RWPE2 (cell line): ENCODE results near the gene OR8S1.

Source experiments
- ATAC-seq: fragments of 200-7000 bp; cut with Tn5 transposase; 3 replicates; pipeline ENCODE4 v1.9.1; 2021; ENCODE audit warnings: low read depth
- DNase-seq: peaks from one replicate; pipeline ENCODE4 v3.0.0-alpha.2; 2020; ENCODE audit warnings: low spot score
- H3K27ac ChIP-seq: fragments of 450-650 bp; 2 replicates; pipeline ENCODE4 v1.5.1; 2017; ENCODE audit warnings: mild to moderate bottlenecking; ENCODE audit not compliant: poor library complexity, severe bottlenecking
- H3K27me3 ChIP-seq: fragments of 250-450 bp; sonication (Bioruptor Pico); 2 replicates; pipeline ENCODE4 v1.5.1; 2021; ENCODE audit warnings: mild to moderate bottlenecking, moderate library complexity; ENCODE audit not compliant: insufficient read depth, poor library complexity, severe bottlenecking
- H3K36me3 ChIP-seq: fragments of 250-450 bp; sonication (Bioruptor Pico); 2 replicates; pipeline ENCODE4 v1.5.1; 2020; ENCODE audit warnings: low read depth, mild to moderate bottlenecking, moderate library complexity
- H3K4me1 ChIP-seq: fragments of 250-450 bp; sonication (Bioruptor Pico); 2 replicates; pipeline ENCODE4 v1.5.1; 2021; ENCODE audit warnings: mild to moderate bottlenecking, moderate library complexity; ENCODE audit not compliant: insufficient read depth, poor library complexity, severe bottlenecking
- H3K4me3 ChIP-seq: fragments of 250-450 bp; sonication (Bioruptor Pico); 2 replicates; pipeline ENCODE4 v1.5.1; 2021; ENCODE audit warnings: mild to moderate bottlenecking, moderate library complexity; ENCODE audit not compliant: severe bottlenecking
- H3K9me3 ChIP-seq: fragments of 250-450 bp; sonication (Bioruptor Pico); 2 replicates; pipeline ENCODE4 v1.5.1; 2021; ENCODE audit warnings: mild to moderate bottlenecking, moderate library complexity; ENCODE audit not compliant: severe bottlenecking
- TF ChIP-seq, protein P1 (sequence below): fragments of 450-650 bp; IDR thresholded peaks from one replicate; pipeline ENCODE4 v1.5.1; 2017; ENCODE audit warnings: mild to moderate bottlenecking, moderate library complexity; ENCODE audit not compliant: poor library complexity, severe bottlenecking

The OR8S1 gene

DNA sequence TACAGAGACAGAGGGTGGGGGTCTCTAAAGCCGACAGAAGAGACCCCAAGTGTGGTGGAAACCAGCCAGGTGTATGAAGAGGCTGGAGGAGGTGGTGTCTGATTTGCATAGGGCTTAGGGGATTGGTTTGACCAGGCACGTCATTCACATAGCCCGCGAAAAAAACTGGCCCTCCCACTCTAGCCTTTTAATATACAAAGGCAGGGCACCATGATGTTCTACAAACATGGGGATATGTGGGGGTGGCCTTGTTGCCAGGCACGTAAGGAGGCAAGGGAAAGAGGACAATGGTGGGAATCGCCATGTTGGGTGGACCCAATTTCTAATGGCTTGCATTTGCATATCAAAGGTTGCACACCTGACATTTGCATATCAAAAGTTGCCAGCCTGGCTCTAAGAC, 31.2 kb downstream of the OR8S1 start:
- TF ChIP-seq, protein P1, sequence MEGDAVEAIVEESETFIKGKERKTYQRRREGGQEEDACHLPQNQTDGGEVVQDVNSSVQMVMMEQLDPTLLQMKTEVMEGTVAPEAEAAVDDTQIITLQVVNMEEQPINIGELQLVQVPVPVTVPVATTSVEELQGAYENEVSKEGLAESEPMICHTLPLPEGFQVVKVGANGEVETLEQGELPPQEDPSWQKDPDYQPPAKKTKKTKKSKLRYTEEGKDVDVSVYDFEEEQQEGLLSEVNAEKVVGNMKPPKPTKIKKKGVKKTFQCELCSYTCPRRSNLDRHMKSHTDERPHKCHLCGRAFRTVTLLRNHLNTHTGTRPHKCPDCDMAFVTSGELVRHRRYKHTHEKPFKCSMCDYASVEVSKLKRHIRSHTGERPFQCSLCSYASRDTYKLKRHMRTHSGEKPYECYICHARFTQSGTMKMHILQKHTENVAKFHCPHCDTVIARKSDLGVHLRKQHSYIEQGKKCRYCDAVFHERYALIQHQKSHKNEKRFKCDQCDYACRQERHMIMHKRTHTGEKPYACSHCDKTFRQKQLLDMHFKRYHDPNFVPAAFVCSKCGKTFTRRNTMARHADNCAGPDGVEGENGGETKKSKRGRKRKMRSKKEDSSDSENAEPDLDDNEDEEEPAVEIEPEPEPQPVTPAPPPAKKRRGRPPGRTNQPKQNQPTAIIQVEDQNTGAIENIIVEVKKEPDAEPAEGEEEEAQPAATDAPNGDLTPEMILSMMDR, result no peak
- DNase-seq (no peak), ATAC-seq (no peak)
- no peak overlapping the region for H3K27ac ChIP-seq
- no peaks in the 10 kb centered on the region for H3K4me1 ChIP-seq
- H3K27me3 ChIP-seq, result no peaks in the 10 kb centered on the region
- H3K4me3 ChIP-seq, result no peak overlapping the region
- no peaks in the 10 kb centered on the region for H3K9me3 ChIP-seq
- no peaks in the 10 kb centered on the region for H3K36me3 ChIP-seq

DNA sequence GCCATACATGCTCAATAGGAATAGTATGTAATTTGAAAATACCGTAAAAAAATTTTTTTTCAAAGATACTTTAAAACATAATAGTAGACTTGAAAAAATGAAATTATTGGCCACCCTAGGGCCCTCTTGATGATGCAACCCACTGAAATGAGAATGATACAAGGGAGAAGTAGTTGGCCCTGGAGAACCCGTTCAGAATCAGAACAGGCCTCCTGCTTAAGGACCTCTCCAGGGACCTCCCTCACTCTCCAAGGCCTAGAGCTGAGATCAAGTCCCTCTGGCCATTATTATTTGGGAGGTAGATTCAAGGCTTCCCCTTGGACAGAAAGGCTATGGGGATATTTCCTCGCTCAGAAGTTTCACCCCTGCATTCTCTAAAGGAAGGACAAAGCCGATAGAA, 32.5 kb downstream of the OR8S1 start:
- DNase-seq, result no peak
- Histone ChIP-seq H3K9me3 (no peaks in the 10 kb centered on the region), H3K36me3 (no peaks in the 10 kb centered on the region), H3K27me3 (no peaks in the 10 kb centered on the region), H3K4me1 (no peaks in the 10 kb centered on the region), H3K27ac (no peak overlapping the region), H3K4me3 (no peak overlapping the region)
- ATAC-seq, result no peak
- TF ChIP-seq, protein P1, result no peak

DNA sequence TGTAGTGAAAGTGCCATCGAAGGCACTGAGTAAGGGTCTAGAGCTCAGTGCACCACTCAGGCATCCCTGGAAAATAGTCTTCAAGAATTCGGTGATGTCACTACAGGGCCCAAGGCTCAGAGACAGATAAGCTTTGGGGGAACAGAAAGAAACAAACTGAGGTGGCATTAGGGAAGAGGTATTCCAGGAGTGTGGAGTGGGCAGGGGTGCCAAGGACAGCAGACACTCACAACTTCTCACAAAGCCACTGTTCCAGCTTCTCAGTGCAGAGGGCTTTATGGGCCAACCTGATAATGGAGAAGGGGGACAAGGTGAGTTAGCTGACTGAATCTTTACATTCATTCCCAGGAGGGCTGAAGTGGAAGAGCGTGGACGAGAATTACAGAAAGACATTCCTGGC, 42.3 kb downstream of the OR8S1 start:
- Histone ChIP-seq H3K4me3 (no peak overlapping the region), H3K4me1 (no peaks in the 10 kb centered on the region), H3K36me3 (no peaks in the 10 kb centered on the region), H3K27ac (no peak overlapping the region), H3K27me3 (no peaks in the 10 kb centered on the region), H3K9me3 (no peaks in the 10 kb centered on the region)
- ATAC-seq, result no peak
- no peak for DNase-seq
- TF ChIP-seq, protein P1, result no peak

DNA sequence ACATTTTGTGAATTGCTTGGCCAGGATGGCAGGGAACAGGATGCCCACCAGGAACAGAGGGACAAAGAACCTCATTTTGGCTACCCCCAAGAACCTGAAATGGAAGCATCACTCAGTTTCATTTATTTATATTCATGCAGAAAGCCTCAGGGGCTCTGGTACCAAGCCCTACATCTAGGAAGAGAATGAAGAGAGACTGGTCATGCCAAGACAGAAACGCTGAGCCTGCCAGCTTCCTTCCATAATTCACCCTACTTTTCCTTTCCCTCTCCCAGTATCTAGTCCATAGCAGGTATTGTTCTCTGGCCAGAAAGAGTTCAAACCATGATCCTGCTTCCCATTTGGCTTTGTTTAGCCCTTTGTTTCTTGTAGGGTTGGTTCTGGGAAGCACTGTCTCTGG, 44.5 kb downstream of the OR8S1 start, which contains the start of gene LALBA:
Gene LALBA (minus strand): TSS at position 101 of the 400 bp plus-strand sequence. CDS start 26 bp downstream, at position 75.
- TF ChIP-seq, protein P1, result no peak
- H3K4me1 ChIP-seq, result no peaks in the 10 kb centered on the region
- H3K4me3 ChIP-seq, result no peak within 1 kb of the TSS
- no peaks in the 10 kb centered on the region for H3K36me3 ChIP-seq
- H3K9me3 ChIP-seq, result no peaks in the 10 kb centered on the region
- ATAC-seq (no peak), DNase-seq (no peak)
- H3K27me3 ChIP-seq, result no peaks in the 10 kb centered on the region
- H3K27ac ChIP-seq, result no peak within 1 kb of the TSS

DNA sequence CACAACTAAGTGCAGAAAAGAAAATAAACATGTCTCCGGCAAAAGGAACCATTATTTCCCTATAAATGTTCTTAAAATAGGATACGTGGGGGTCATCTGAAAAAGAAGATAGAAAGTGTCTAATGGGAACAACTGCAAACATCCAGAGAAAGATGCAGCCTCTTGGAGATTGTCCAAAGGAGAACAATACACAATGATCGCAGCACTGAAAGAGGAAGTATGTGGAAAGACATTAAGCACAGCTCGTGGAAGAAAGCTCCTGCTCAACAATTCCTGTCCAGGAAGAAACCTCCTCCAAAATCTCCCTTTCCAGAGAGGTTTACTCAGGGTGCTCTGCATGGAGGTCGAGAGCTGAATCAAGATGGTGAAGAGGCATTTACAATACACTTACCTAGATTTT, 46.9 kb downstream of the OR8S1 start:
- no peak for DNase-seq
- TF ChIP-seq, protein P1, result no peak
- H3K9me3 ChIP-seq, result no peaks in the 10 kb centered on the region
- no peak overlapping the region for H3K27ac ChIP-seq
- H3K27me3 ChIP-seq, result no peaks in the 10 kb centered on the region
- H3K36me3 ChIP-seq, result no peaks in the 10 kb centered on the region
- no peaks in the 10 kb centered on the region for H3K4me1 ChIP-seq
- ATAC-seq, result no peak
- no peak overlapping the region for H3K4me3 ChIP-seq
